Measurements from ENCODE around the gene PPP4R4.

Gene PPP4R4, protein sequence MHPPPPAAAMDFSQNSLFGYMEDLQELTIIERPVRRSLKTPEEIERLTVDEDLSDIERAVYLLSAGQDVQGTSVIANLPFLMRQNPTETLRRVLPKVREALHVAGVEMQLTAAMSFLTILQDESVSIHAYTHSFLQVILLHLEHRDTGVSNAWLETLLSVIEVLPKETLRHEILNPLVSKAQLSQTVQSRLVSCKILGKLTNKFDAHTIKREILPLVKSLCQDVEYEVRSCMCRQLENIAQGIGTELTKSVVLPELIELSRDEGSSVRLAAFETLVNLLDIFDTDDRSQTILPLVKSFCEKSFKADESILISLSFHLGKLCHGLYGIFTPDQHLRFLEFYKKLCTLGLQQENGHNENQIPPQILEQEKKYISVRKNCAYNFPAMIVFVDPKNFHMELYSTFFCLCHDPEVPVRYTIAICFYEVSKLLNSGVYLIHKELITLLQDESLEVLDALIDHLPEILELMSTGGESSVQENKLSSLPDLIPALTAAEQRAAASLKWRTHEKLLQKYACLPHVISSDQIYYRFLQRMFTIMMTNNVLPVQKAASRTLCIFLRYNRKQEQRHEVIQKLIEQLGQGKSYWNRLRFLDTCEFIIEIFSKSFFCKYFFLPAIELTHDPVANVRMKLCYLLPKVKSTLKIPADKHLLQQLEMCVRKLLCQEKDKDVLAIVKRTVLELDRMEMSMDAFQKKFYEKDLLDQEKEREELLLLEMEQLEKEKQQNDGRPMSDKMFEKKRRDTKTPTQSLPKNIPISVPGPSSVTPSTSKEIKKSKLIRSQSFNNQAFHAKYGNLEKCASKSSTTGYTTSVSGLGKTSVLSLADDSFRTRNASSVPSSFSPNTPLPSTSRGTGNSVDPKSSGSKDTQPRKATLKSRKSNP

DNA sequence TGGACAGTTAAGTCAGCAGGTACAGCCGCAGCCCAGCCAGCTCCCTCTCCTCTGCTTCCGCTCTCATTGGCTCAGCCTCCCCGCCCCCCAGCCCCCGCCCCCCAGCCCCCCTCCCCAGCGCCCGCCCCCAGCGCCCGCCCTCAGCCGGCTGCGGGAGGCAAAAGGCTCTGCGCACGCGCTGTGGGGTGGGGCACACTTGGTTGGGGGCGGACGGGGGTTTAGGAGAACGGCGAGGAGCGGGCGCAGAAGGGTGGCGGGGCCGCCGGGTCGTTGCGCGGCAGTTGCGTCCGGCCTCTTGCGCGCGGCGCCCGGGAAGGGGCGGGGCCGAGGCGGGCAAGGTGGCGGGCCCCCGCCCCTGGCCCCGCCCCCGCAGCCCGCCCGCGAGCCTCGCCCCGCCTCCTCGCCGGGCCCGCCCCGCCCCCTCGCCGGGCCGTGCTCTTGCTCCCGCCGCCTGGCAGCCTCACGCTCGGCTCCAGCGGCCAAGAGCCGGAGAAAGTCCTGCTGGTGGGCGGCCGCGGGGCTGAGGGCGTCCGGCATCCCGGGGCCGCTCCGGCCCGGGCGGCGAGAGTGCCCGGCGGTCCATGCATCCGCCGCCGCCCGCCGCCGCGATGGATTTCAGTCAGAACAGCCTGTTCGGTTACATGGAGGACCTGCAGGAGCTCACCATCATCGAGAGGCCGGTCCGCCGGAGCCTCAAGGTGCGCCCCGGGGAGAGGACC lies at the start of gene PPP4R4:
PPP4R4 (plus strand) TSS at position 438 of the 719 bp plus-strand sequence; CDS start at position 582, 144 bp downstream.
- peak within 1 kb of the TSS; percentile 82 for H2AFZ ChIP-seq (ENCODE audit: low read length)
- H3K79me2 ChIP-seq (ENCODE audit: insufficient read depth, low read length): no peaks in the 10 kb centered on the region
- peaks cover 8% of the 10 kb centered on the region for H3K4me1 ChIP-seq (ENCODE audit: insufficient read depth, low read length, severe bottlenecking)
- H3K27ac ChIP-seq (ENCODE audit: low read depth, low read length, poor library complexity, severe bottlenecking): no peak within 1 kb of the TSS
- H3K9me2 ChIP-seq (ENCODE audit: low read depth, low read length): no peaks in the 10 kb centered on the region
- no peaks in the 10 kb centered on the region for H3K36me3 ChIP-seq (ENCODE audit: insufficient read depth, low read length)
- no peak for TF ChIP-seq EZH2 (IDR thresholded peaks at IDR 0.05; ENCODE audit: borderline replicate concordance, low read length)
- TF ChIP-seq, protein P1, sequence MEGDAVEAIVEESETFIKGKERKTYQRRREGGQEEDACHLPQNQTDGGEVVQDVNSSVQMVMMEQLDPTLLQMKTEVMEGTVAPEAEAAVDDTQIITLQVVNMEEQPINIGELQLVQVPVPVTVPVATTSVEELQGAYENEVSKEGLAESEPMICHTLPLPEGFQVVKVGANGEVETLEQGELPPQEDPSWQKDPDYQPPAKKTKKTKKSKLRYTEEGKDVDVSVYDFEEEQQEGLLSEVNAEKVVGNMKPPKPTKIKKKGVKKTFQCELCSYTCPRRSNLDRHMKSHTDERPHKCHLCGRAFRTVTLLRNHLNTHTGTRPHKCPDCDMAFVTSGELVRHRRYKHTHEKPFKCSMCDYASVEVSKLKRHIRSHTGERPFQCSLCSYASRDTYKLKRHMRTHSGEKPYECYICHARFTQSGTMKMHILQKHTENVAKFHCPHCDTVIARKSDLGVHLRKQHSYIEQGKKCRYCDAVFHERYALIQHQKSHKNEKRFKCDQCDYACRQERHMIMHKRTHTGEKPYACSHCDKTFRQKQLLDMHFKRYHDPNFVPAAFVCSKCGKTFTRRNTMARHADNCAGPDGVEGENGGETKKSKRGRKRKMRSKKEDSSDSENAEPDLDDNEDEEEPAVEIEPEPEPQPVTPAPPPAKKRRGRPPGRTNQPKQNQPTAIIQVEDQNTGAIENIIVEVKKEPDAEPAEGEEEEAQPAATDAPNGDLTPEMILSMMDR (IDR thresholded peaks at IDR 0.05; ENCODE audit: low read length): no peak
- peak within 1 kb of the TSS; percentile 69 for H3K9ac ChIP-seq (ENCODE audit: low read length)
- no peaks in the 10 kb centered on the region; the same call in 1 of the 2 replicates for H3K27me3 ChIP-seq (ENCODE audit: insufficient read depth, low read length)
- peak within 1 kb of the TSS; percentile 98 for H3K4me2 ChIP-seq (ENCODE audit: low read length)
- no peaks in the 10 kb centered on the region for H3K9me3 ChIP-seq (ENCODE audit: low read length)
- H3K4me3 ChIP-seq (ENCODE audit: low read depth, low read length, poor library complexity, severe bottlenecking): peak within 1 kb of the TSS; percentile 73
- no peaks in the 10 kb centered on the region for H4K20me1 ChIP-seq (ENCODE audit: insufficient read depth, low read length)
- H3F3A ChIP-seq (ENCODE audit: insufficient read depth, low read length): no peaks in the 10 kb centered on the region

DNA sequence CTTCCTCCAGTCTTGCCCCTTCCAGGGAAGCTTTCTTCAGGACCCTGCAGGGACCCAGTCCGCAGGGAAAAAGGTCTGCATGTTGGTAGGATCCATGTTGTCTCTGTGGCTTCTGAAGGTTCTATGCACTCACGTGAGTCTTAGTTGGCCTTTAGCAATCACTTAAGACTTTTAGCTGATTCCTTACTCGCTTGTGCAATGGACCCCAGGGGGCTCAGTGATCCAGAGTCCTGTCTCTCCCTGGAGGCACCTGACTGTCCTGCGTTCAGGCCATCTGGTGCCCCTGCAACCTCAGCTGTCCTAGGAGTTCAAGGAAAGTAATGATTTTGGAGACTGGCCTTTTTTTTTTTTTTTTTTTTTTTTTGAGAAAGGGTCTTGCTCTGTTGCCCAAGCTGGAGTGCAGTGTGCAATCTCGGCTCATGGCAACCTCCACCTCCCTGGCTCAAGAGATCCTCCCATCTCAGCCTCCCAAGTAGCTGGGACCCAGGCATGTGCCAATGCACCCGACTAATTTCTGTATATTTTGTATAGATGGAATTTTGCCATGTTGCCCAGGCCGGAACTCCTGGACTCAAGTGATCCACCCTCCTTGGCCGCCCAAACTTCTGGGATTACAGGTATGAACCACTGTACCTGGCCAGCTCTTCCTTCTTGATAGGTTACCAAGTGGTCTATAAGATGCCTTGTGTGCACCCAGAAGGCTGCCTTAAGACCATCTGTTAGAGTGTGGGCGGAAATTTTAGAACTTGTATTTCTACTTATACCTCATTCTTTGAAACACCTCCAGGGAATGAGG lies 49.3 kb upstream of the PPP4R4 start:
- Histone ChIP-seq H4K20me1 (ENCODE audit: insufficient read depth, low read length) (no peaks in the 10 kb centered on the region), H3K27me3 (ENCODE audit: insufficient read depth, low read length) (peaks cover 3% of the 10 kb centered on the region; the same call in 1 of the 2 replicates), H3K9me2 (ENCODE audit: low read depth, low read length) (no peaks in the 10 kb centered on the region), H3K36me3 (ENCODE audit: insufficient read depth, low read length) (no peaks in the 10 kb centered on the region; the same call in 1 of the 2 replicates), H3K4me1 (ENCODE audit: insufficient read depth, low read length, severe bottlenecking) (peaks cover 8% of the 10 kb centered on the region), H3K9ac (ENCODE audit: low read length) (no peak overlapping the region), H3K9me3 (ENCODE audit: low read length) (no peaks in the 10 kb centered on the region), H3F3A (ENCODE audit: insufficient read depth, low read length) (no peaks in the 10 kb centered on the region), H3K4me3 (ENCODE audit: low read depth, low read length, poor library complexity, severe bottlenecking) (no peak overlapping the region), H3K27ac (ENCODE audit: low read depth, low read length, poor library complexity, severe bottlenecking) (no peak overlapping the region), H2AFZ (ENCODE audit: low read length) (no peak overlapping the region), H3K4me2 (ENCODE audit: low read length) (no peak overlapping the region), H3K79me2 (ENCODE audit: insufficient read depth, low read length) (no peaks in the 10 kb centered on the region)
- no peak for TF ChIP-seq EZH2 (IDR thresholded peaks at IDR 0.05; ENCODE audit: borderline replicate concordance, low read length)
- TF ChIP-seq, protein P1 (IDR thresholded peaks at IDR 0.05; ENCODE audit: low read length): no peak

Measured in OCI-LY1 (cell line).